ENCODE results near the gene C16orf86.

GRCh38 chr16:67679935-67680897, 13.6 kb downstream of the C16orf86 start:
- no peak for TF ChIP-seq CTCF (conservative IDR thresholded peaks at IDR 0.05 in 1 of 2, IDR thresholded peaks at IDR 0.05 in 1 of 2; ENCODE audit: low read depth in 1 of 2, low read length in 2 of 2)
- no peak for TF ChIP-seq EZH2 (IDR thresholded peaks at IDR 0.05; ENCODE audit: low read length, missing control alignments)

Measured in fibroblast of lung (primary cell).